Measurements from ENCODE around the gene FYB1.
"Not testable (repeated sequence)": the region's sequence is repeated elsewhere in the genome, so short reads cannot be mapped to it uniquely, and the experiment has no call there.

FYB1 gene

GRCh38 chr5:39187831-39188731, 31.3 kb downstream of the FYB1 start:
- no peak for DNase-seq (ENCODE audit: low spot score)

GRCh38 chr5:39186722-39187539, 32.4 kb downstream of the FYB1 start:
- no peak for DNase-seq (ENCODE audit: low spot score)

GRCh38 chr5:39186289-39186688, 33.1 kb downstream of the FYB1 start:
- DNase-seq (ENCODE audit: low spot score) = no peak

- DNase-seq (ENCODE audit: low spot score) = no peak
Measured at GRCh38 chr5:39185761-39186160, 33.6 kb downstream of the FYB1 start.

- not testable (repeated sequence) for DNase-seq (ENCODE audit: low spot score)
Measured at GRCh38 chr5:39179561-39179960, 39.8 kb downstream of the FYB1 start.

- no peak for DNase-seq (ENCODE audit: low spot score)
Measured at GRCh38 chr5:39178861-39179260, 40.5 kb downstream of the FYB1 start.

GRCh38 chr5:39178171-39178570, 41.2 kb downstream of the FYB1 start:
- no peak for DNase-seq (ENCODE audit: low spot score)

GRCh38 chr5:39177631-39177964, 41.8 kb downstream of the FYB1 start:
- DNase-seq (ENCODE audit: low spot score) = no peak

- no peak for DNase-seq (ENCODE audit: low spot score)
Measured at GRCh38 chr5:39176759-39177630, 42.4 kb downstream of the FYB1 start.

GRCh38 chr5:39175273-39175955, 43.9 kb downstream of the FYB1 start:
- no peak for DNase-seq (ENCODE audit: low spot score)

- DNase-seq (ENCODE audit: low spot score) = no peak
Measured at GRCh38 chr5:39173069-39173468, 46.3 kb downstream of the FYB1 start.

- no peak for DNase-seq (ENCODE audit: low spot score)
Measured at GRCh38 chr5:39172593-39172992, 46.8 kb downstream of the FYB1 start.

GRCh38 chr5:39171647-39172046, 47.7 kb downstream of the FYB1 start:
- no peak for DNase-seq (ENCODE audit: low spot score)

- no peak for DNase-seq (ENCODE audit: low spot score)
Measured at GRCh38 chr5:39169081-39169480, 50.3 kb downstream of the FYB1 start.

- DNase-seq (ENCODE audit: low spot score) = no peak
Measured at GRCh38 chr5:39167972-39168342, 51.4 kb downstream of the FYB1 start.

- no peak for DNase-seq (ENCODE audit: low spot score)
Measured at GRCh38 chr5:39167141-39167971, 52.0 kb downstream of the FYB1 start.

- no peak for DNase-seq (ENCODE audit: low spot score)
Measured at GRCh38 chr5:39164529-39165402, 54.6 kb downstream of the FYB1 start.

GRCh38 chr5:39164016-39164415, 55.3 kb downstream of the FYB1 start:
- no peak for DNase-seq (ENCODE audit: low spot score)

GRCh38 chr5:39161578-39161977, 57.8 kb downstream of the FYB1 start:
- DNase-seq (ENCODE audit: low spot score) = no peak
